Measurements from ENCODE around the gene GABARAPL1.

DNA sequence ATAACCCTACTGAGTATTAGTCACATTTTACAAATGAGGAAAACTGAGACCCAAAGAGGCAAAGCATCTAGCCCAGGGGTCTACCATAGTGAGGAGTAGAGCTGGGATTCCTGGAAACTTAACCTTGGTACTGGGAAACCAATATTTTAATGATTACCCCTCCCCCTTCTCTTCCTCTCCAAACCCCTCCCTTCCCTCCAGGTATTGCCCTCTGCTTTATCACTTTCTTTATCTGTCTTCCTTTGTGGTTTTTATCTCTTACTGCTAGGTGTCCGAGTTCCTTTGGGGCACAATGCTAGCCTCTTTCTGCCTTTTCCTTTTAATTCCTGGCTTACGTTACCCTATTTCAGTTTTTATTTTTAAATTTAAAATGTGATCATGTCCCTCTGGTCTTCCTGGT is 2.8 kb downstream of the GABARAPL1 start:
- no peak for TF ChIP-seq POLR2A (IDR thresholded peaks at IDR 0.05; ENCODE audit: extremely low read depth, insufficient read length)
- TF ChIP-seq, protein P1, sequence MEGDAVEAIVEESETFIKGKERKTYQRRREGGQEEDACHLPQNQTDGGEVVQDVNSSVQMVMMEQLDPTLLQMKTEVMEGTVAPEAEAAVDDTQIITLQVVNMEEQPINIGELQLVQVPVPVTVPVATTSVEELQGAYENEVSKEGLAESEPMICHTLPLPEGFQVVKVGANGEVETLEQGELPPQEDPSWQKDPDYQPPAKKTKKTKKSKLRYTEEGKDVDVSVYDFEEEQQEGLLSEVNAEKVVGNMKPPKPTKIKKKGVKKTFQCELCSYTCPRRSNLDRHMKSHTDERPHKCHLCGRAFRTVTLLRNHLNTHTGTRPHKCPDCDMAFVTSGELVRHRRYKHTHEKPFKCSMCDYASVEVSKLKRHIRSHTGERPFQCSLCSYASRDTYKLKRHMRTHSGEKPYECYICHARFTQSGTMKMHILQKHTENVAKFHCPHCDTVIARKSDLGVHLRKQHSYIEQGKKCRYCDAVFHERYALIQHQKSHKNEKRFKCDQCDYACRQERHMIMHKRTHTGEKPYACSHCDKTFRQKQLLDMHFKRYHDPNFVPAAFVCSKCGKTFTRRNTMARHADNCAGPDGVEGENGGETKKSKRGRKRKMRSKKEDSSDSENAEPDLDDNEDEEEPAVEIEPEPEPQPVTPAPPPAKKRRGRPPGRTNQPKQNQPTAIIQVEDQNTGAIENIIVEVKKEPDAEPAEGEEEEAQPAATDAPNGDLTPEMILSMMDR (IDR thresholded peaks at IDR 0.05; ENCODE audit: low read depth, low read length) = no peak

Measured in NB4 (cell line).